SK-N-SH treated with all-trans-retinoic acid at 6 μM for 48 hours (cell line): ENCODE data around the gene SUGP1.

ENCODE experiments used
- ATAC-seq: fragments of 200-7000 bp; cut with Tn5 transposase; 3 replicates; pipeline ENCODE4 v1.9.1; 2020; ENCODE audit warnings: mild to moderate bottlenecking, moderate library complexity
- ARNTL ChIP-seq: fragments of 450-650 bp; formaldehyde crosslinking; IDR thresholded peaks from 2 replicates; pipeline ENCODE4 v1.5.0; 2020; ENCODE audit warnings: low read depth, mild to moderate bottlenecking, moderate library complexity, borderline replicate concordance
- CSDC2 ChIP-seq: fragments of 250-450 bp; sonication (Bioruptor Pico); IDR thresholded peaks from 2 replicates; pipeline ENCODE4 v1.5.0; 2020; ENCODE audit warnings: mild to moderate bottlenecking, moderate library complexity
- GLIS3 ChIP-seq: fragments of 250-450 bp; sonication (Bioruptor Pico); IDR thresholded peaks from 2 replicates; pipeline ENCODE4 v1.5.0; 2020; ENCODE audit warnings: mild to moderate bottlenecking, moderate library complexity
- ISL1 ChIP-seq: fragments of 250-450 bp; sonication (Bioruptor Pico); IDR thresholded peaks from 2 replicates; pipeline ENCODE4 v2.1.2; 2022; ENCODE audit warnings: mild to moderate bottlenecking, moderate library complexity
- OSR1 ChIP-seq: fragments of 250-450 bp; sonication (Bioruptor Pico); IDR thresholded peaks from 2 replicates; pipeline ENCODE4 v1.8.0; 2022; ENCODE audit warnings: moderate library complexity, mild to moderate bottlenecking, inconsistent platforms
- PPARA ChIP-seq: fragments of 250-450 bp; sonication (Bioruptor Pico); IDR thresholded peaks from 2 replicates; pipeline ENCODE4 v1.5.0; 2020; ENCODE audit warnings: mild to moderate bottlenecking, borderline replicate concordance
- RARB ChIP-seq: fragments of 250-450 bp; sonication (Bioruptor Pico); IDR thresholded peaks from 2 replicates; pipeline ENCODE4 v1.8.0; 2021; ENCODE audit warnings: mild to moderate bottlenecking, moderate library complexity
- SNAI2 ChIP-seq: fragments of 250-450 bp; sonication (Bioruptor Pico); IDR thresholded peaks from 2 replicates; pipeline ENCODE4 v1.5.0; 2020; ENCODE audit warnings: mild to moderate bottlenecking, moderate library complexity
- TOX ChIP-seq: fragments of 250-450 bp; sonication (Bioruptor Pico); IDR thresholded peaks from 2 replicates; pipeline ENCODE4 v1.8.0; 2021; ENCODE audit warnings: mild to moderate bottlenecking, moderate library complexity, borderline replicate concordance
- ZC3H10 ChIP-seq: fragments of 250-450 bp; sonication (Bioruptor Pico); IDR thresholded peaks from 2 replicates; pipeline ENCODE4 v1.5.1; 2021; ENCODE audit warnings: mild to moderate bottlenecking, moderate library complexity
- ZFP3 ChIP-seq: fragments of 250-450 bp; sonication (Bioruptor Pico); IDR thresholded peaks from 2 replicates; pipeline ENCODE4 v1.5.0; 2020; ENCODE audit warnings: mild to moderate bottlenecking, moderate library complexity
- ZFP30 ChIP-seq: fragments of 450-650 bp; formaldehyde crosslinking; IDR thresholded peaks from 2 replicates; pipeline ENCODE4 v1.5.0; 2022; ENCODE audit warnings: mild to moderate bottlenecking, moderate library complexity
- ZNF565 ChIP-seq: fragments of 450-650 bp; formaldehyde crosslinking; conservative IDR thresholded peaks from 2 replicates; pipeline ENCODE4 v1.5.0; 2020; ENCODE audit warnings: low read depth, mild to moderate bottlenecking, moderate library complexity
- ZNF8 ChIP-seq: fragments of 450-650 bp; formaldehyde crosslinking; IDR thresholded peaks from 2 replicates; pipeline ENCODE4 v1.5.0; 2020; ENCODE audit warnings: mild to moderate bottlenecking, moderate library complexity
- TF ChIP-seq, protein P1 (sequence below): fragments of 250-450 bp; sonication (Bioruptor Pico); IDR thresholded peaks from 2 replicates; pipeline ENCODE4 v1.5.0; 2020; ENCODE audit warnings: mild to moderate bottlenecking, moderate library complexity
- TF ChIP-seq, protein P2 (sequence below): fragments of 250-450 bp; sonication (Bioruptor Pico); IDR thresholded peaks from 2 replicates; pipeline ENCODE4 v1.5.1; 2021; ENCODE audit warnings: mild to moderate bottlenecking, moderate library complexity
- TF ChIP-seq, protein P3 (sequence below): fragments of 250-450 bp; sonication (Bioruptor Pico); IDR thresholded peaks from 2 replicates; pipeline ENCODE4 v1.8.0; 2020; ENCODE audit warnings: mild to moderate bottlenecking, moderate library complexity, borderline replicate concordance
- TF ChIP-seq, protein P4 (sequence below): fragments of 250-450 bp; sonication (Bioruptor Pico); IDR thresholded peaks from 2 replicates; pipeline ENCODE4 v1.8.0; 2021; ENCODE audit warnings: low read depth, mild to moderate bottlenecking, moderate library complexity, borderline replicate concordance
- TF ChIP-seq, protein P5 (sequence below): fragments of 250-450 bp; sonication (Bioruptor Pico); IDR thresholded peaks from 2 replicates; pipeline ENCODE4 v1.5.1; 2020; ENCODE audit warnings: low read depth, mild to moderate bottlenecking, moderate library complexity

Gene SUGP1

DNA sequence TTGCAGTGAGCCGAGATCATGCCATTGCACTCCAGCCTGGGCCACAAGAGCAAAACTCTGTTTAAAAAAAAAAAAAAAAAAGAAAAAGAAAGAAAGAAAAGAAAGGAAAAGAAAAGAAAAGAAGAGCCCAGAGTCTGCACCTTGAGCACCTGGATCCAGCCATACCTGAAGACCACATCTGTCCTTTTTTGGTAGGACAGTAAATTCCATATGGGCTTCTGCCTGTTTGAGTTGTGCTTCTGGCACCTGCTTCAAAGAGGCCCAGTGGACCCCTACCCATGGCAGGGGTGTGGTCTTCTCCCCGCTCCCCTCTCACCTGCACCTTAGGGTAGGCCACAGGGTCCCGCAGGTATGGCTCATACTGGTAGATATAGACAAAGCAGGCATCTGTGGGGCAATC, 53.0 kb downstream of the SUGP1 start:
- ATAC-seq, result no peak
- no peak for TF ChIP-seq RARB (CRISPR knock-in tag)
- no peak for TF ChIP-seq GLIS3 (CRISPR knock-in tag)
- no peak for TF ChIP-seq CSDC2 (CRISPR knock-in tag)
- no peak for TF ChIP-seq TOX (CRISPR knock-in tag)
- TF ChIP-seq PPARA (CRISPR knock-in tag), result no peak
- TF ChIP-seq ZNF565 (CRISPR knock-in tag), result no peak
- no peak for TF ChIP-seq ZC3H10
- TF ChIP-seq, protein P1, sequence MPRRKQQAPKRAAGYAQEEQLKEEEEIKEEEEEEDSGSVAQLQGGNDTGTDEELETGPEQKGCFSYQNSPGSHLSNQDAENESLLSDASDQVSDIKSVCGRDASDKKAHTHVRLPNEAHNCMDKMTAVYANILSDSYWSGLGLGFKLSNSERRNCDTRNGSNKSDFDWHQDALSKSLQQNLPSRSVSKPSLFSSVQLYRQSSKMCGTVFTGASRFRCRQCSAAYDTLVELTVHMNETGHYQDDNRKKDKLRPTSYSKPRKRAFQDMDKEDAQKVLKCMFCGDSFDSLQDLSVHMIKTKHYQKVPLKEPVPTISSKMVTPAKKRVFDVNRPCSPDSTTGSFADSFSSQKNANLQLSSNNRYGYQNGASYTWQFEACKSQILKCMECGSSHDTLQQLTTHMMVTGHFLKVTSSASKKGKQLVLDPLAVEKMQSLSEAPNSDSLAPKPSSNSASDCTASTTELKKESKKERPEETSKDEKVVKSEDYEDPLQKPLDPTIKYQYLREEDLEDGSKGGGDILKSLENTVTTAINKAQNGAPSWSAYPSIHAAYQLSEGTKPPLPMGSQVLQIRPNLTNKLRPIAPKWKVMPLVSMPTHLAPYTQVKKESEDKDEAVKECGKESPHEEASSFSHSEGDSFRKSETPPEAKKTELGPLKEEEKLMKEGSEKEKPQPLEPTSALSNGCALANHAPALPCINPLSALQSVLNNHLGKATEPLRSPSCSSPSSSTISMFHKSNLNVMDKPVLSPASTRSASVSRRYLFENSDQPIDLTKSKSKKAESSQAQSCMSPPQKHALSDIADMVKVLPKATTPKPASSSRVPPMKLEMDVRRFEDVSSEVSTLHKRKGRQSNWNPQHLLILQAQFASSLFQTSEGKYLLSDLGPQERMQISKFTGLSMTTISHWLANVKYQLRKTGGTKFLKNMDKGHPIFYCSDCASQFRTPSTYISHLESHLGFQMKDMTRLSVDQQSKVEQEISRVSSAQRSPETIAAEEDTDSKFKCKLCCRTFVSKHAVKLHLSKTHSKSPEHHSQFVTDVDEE (CRISPR knock-in tag), result no peak
- TF ChIP-seq, protein P2, sequence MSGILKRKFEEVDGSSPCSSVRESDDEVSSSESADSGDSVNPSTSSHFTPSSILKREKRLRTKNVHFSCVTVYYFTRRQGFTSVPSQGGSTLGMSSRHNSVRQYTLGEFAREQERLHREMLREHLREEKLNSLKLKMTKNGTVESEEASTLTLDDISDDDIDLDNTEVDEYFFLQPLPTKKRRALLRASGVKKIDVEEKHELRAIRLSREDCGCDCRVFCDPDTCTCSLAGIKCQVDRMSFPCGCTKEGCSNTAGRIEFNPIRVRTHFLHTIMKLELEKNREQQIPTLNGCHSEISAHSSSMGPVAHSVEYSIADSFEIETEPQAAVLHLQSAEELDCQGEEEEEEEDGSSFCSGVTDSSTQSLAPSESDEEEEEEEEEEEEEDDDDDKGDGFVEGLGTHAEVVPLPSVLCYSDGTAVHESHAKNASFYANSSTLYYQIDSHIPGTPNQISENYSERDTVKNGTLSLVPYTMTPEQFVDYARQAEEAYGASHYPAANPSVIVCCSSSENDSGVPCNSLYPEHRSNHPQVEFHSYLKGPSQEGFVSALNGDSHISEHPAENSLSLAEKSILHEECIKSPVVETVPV (CRISPR knock-in tag), result no peak
- no peak for TF ChIP-seq ARNTL (CRISPR knock-in tag)
- TF ChIP-seq, all 23 proteins: peak for 0

DNA sequence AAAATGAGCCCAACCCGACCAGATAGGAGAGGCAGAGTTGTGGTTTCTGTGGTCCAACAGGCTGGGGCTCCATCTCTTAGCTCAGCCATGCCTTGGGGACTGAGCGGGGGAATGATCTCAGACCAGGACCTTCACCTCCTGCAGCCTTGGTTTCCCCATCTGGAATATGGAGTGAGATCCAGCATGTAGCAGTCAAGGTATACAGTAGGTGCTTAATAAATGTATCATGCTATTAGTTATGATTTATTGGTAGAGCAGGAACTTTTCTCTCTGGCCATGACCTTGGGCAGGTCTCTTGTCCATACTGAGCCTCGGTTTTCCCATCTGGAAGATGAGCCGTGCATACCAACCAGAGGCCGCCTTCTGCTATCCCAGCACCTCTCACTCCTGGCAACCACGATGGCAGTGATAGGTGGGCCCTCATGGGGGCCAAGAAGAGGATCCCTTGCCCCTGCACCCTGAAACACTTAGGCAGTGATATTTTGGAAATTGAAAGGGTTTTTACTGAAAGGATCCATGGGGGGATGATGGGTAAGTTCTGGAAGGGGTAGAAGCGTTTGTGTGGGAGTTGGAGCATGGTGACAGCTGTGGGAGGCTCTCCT, 56.3 kb downstream of the SUGP1 start:
- TF ChIP-seq, protein P1 (CRISPR knock-in tag), result no peak
- no peak for TF ChIP-seq ZNF8 (CRISPR knock-in tag)
- no peak for TF ChIP-seq SNAI2 (CRISPR knock-in tag)
- TF ChIP-seq ISL1 (CRISPR knock-in tag), result no peak
- TF ChIP-seq OSR1 (CRISPR knock-in tag), result no peak
- no peak for TF ChIP-seq PPARA (CRISPR knock-in tag)
- TF ChIP-seq, protein P3, sequence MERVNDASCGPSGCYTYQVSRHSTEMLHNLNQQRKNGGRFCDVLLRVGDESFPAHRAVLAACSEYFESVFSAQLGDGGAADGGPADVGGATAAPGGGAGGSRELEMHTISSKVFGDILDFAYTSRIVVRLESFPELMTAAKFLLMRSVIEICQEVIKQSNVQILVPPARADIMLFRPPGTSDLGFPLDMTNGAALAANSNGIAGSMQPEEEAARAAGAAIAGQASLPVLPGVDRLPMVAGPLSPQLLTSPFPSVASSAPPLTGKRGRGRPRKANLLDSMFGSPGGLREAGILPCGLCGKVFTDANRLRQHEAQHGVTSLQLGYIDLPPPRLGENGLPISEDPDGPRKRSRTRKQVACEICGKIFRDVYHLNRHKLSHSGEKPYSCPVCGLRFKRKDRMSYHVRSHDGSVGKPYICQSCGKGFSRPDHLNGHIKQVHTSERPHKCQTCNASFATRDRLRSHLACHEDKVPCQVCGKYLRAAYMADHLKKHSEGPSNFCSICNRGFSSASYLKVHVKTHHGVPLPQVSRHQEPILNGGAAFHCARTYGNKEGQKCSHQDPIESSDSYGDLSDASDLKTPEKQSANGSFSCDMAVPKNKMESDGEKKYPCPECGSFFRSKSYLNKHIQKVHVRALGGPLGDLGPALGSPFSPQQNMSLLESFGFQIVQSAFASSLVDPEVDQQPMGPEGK (CRISPR knock-in tag), result no peak
- TF ChIP-seq ZFP30 (CRISPR knock-in tag), result no peak
- TF ChIP-seq ARNTL (CRISPR knock-in tag), result no peak
- TF ChIP-seq, protein P4, sequence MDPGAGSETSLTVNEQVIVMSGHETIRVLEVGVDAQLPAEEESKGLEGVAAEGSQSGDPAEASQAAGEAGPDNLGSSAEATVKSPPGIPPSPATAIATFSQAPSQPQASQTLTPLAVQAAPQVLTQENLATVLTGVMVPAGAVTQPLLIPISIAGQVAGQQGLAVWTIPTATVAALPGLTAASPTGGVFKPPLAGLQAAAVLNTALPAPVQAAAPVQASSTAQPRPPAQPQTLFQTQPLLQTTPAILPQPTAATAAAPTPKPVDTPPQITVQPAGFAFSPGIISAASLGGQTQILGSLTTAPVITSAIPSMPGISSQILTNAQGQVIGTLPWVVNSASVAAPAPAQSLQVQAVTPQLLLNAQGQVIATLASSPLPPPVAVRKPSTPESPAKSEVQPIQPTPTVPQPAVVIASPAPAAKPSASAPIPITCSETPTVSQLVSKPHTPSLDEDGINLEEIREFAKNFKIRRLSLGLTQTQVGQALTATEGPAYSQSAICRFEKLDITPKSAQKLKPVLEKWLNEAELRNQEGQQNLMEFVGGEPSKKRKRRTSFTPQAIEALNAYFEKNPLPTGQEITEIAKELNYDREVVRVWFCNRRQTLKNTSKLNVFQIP, result no peak
- TF ChIP-seq ZC3H10, result no peak
- no peak for TF ChIP-seq CSDC2 (CRISPR knock-in tag)
- TF ChIP-seq RARB (CRISPR knock-in tag), result no peak
- no peak for TF ChIP-seq TOX (CRISPR knock-in tag)
- TF ChIP-seq, protein P5, sequence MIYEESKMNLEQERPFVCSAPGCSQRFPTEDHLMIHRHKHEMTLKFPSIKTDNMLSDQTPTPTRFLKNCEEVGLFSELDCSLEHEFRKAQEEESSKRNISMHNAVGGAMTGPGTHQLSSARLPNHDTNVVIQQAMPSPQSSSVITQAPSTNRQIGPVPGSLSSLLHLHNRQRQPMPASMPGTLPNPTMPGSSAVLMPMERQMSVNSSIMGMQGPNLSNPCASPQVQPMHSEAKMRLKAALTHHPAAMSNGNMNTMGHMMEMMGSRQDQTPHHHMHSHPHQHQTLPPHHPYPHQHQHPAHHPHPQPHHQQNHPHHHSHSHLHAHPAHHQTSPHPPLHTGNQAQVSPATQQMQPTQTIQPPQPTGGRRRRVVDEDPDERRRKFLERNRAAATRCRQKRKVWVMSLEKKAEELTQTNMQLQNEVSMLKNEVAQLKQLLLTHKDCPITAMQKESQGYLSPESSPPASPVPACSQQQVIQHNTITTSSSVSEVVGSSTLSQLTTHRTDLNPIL (CRISPR knock-in tag), result no peak
- TF ChIP-seq ZFP3 (CRISPR knock-in tag), result no peak
- ATAC-seq, result no peak
